Caco-2 (cell line): ENCODE results near the gene SRSF2. TPM values are rescaled to one million over a fixed set of nuclear protein-coding genes. Genes with fewer than 3 reads are reported as not detected.
A peak's percentile ranks its signal among the peaks of the same experiment; 100 is the strongest.

Experiments used
- BruUV-seq: library from RNA; stranded (reverse); fragments of 400-500 nt; replicated peaks from 2 replicates; lab custom pipeline; 2021; lab: Mats Ljungman, UMichigan
- CTCF ChIA-PET: fragments of 300-600 bp; sonication (Branson Sonifier 250); formaldehyde crosslinking; loops from one replicate; lab custom pipeline; 2022; ENCODE audit warnings: antibody characterized with exemption; lab: Charles Lee
- POLR2A ChIA-PET: fragments of 300-600 bp; sonication (Branson Sonifier 250); formaldehyde crosslinking; loops from one replicate; lab custom pipeline; 2022; ENCODE audit warnings: antibody characterized with exemption; lab: Charles Lee
- DNase-seq, 2 experiments: peaks; one replicate each; pipeline versions ENCODE4 v3.0.0 to v3.0.0-alpha.2; 2020 to 2022
- H3K27me3 ChIP-seq: replicated peaks from 2 replicates; pipeline ENCODE4 v1.6.0; 2011; ENCODE audit warnings: low read length; ENCODE audit not compliant: control insufficient read depth, insufficient read depth
- H3K36me3 ChIP-seq: 2 replicates; pipeline ENCODE4 v1.5.1; 2011; ENCODE audit warnings: low read length; ENCODE audit not compliant: control insufficient read depth, insufficient read depth
- H3K4me1 ChIP-seq: fragments of 250-450 bp; sonication (Bioruptor Pico); 2 replicates; pipeline ENCODE4 v1.5.1; 2020; ENCODE audit warnings: mild to moderate bottlenecking
- H3K4me3 ChIP-seq: 2 replicates; pipeline ENCODE4 v1.5.1; 2011; ENCODE audit warnings: low read depth, mild to moderate bottlenecking, control low read depth, low read length
- H3K9me3 ChIP-seq: fragments of 250-450 bp; sonication (Bioruptor Pico); 2 replicates; pipeline ENCODE4 v1.5.1; 2020; ENCODE audit warnings: mild to moderate bottlenecking, moderate library complexity
- H3K27ac Mint-ChIP-seq: one replicate; pipeline ENCODE4 v1.8.0; 2022; ENCODE audit warnings: mixed read lengths; ENCODE audit not compliant: unreplicated experiment
- H3K27me3 Mint-ChIP-seq: one replicate; pipeline ENCODE4 v1.8.0; 2022; ENCODE audit warnings: mixed read lengths; ENCODE audit not compliant: insufficient read depth, unreplicated experiment
- H3K36me3 Mint-ChIP-seq: one replicate; pipeline ENCODE4 v1.8.0; 2022; ENCODE audit warnings: mild to moderate bottlenecking, mixed read lengths; ENCODE audit not compliant: insufficient read depth, unreplicated experiment
- H3K4me1 Mint-ChIP-seq: one replicate; pipeline ENCODE4 v1.8.0; 2022; ENCODE audit warnings: low read depth, mixed read lengths; ENCODE audit not compliant: unreplicated experiment
- H3K4me3 Mint-ChIP-seq: one replicate; pipeline ENCODE4 v1.8.0; 2022; ENCODE audit warnings: mild to moderate bottlenecking, moderate library complexity, mixed read lengths; ENCODE audit not compliant: unreplicated experiment
- H3K9me3 Mint-ChIP-seq: one replicate; pipeline ENCODE4 v1.8.0; 2022; ENCODE audit warnings: mixed read lengths; ENCODE audit not compliant: unreplicated experiment
- CTCF ChIP-seq, 2 experiments: fragments of 200-600 bp in 1 of 2; IDR thresholded peaks; 1 replicate in 1 of 2; 2 replicates in 1 of 2; pipeline versions ENCODE4 v1.5.1 to v1.8.0; 2011 to 2022; ENCODE audit warnings: antibody characterized with exemption in 1 of 2, control low read depth in 1 of 2, inconsistent platforms in 1 of 2, low read depth in 1 of 2, low read length in 1 of 2, mild to moderate bottlenecking in 1 of 2, moderate library complexity in 1 of 2; ENCODE audit not compliant: insufficient read depth in 1 of 2, severe bottlenecking in 1 of 2, unreplicated experiment in 1 of 2
- intact Hi-C: fragments of 100-400 bp; cut with micrococcal nuclease; formaldehyde crosslinking; loops from one replicate; pipeline ENCODE4 v1.10.0; 2022; ENCODE audit not compliant: unreplicated experiment
- total RNA-seq: library from RNA; stranded (reverse); gene quantifications from 2 replicates; pipeline ENCODE4 v1.2.3, GENCODE V29; 2022

Gene SRSF2
- total RNA-seq, 1 experiment from 2014 or later: 356 TPM

- Histone ChIP-seq H3K27me3 (no peaks in the 10 kb centered on the region), H3K4me1 (peaks cover 30% of the 10 kb centered on the region), H3K9me3 (no peaks in the 10 kb centered on the region), H3K36me3 (no peaks in the 10 kb centered on the region), H3K4me3 (no peak overlapping the region)
- Mint-ChIP-seq H3K36me3 (no peaks in the 10 kb centered on the region), H3K4me1 (peaks cover 18% of the 10 kb centered on the region), H3K9me3 (no peaks in the 10 kb centered on the region), H3K27ac (no peak overlapping the region), H3K27me3 (no peaks in the 10 kb centered on the region), H3K4me3 (no peak overlapping the region)
- intact Hi-C loops: no loop called here
- TF ChIP-seq CTCF (IDR thresholded peaks at IDR 0.05; ENCODE audit: insufficient read depth in 1 of 2, low read depth in 1 of 2, low read length in 1 of 2, severe bottlenecking in 1 of 2, unreplicated experiment in 1 of 2): no peak
- BruUV-seq: no TSS peak
- ChIA-PET POLR2A (no interaction called here), CTCF (no interaction called here)
- no peak for DNase-seq
Observed at GRCh38 chr17:76689859-76690258, 47.3 kb downstream of the SRSF2 start.

GRCh38 chr17:76688165-76688622 is 48.9 kb downstream of the SRSF2 start:
- peaks cover 5% of the 10 kb centered on the region for H3K36me3 Mint-ChIP-seq
- no TSS peak for BruUV-seq
- Histone ChIP-seq H3K9me3 (no peaks in the 10 kb centered on the region), H3K4me1 (peaks cover 30% of the 10 kb centered on the region), H3K4me3 (no peak overlapping the region), H3K36me3 (no peaks in the 10 kb centered on the region), H3K27me3 (no peaks in the 10 kb centered on the region)
- TF ChIP-seq CTCF (IDR thresholded peaks at IDR 0.05; ENCODE audit: insufficient read depth in 1 of 2, low read depth in 1 of 2, low read length in 1 of 2, severe bottlenecking in 1 of 2, unreplicated experiment in 1 of 2): no peak
- POLR2A ChIA-PET: no interaction called here
- no peaks in the 10 kb centered on the region for H3K27me3 Mint-ChIP-seq
- CTCF ChIA-PET: no interaction called here
- H3K27ac Mint-ChIP-seq: peak overlapping the region; percentile 51
- H3K4me1 Mint-ChIP-seq: peaks cover 18% of the 10 kb centered on the region
- H3K9me3 Mint-ChIP-seq: no peaks in the 10 kb centered on the region
- DNase-seq: no peak
- peak overlapping the region; percentile 4 for H3K4me3 Mint-ChIP-seq
- intact Hi-C loops: no loop called here

- Mint-ChIP-seq H3K36me3 (peaks cover 7% of the 10 kb centered on the region), H3K4me1 (peaks cover 18% of the 10 kb centered on the region), H3K4me3 (no peak overlapping the region), H3K27ac (peak overlapping the region; percentile 22), H3K9me3 (no peaks in the 10 kb centered on the region), H3K27me3 (no peaks in the 10 kb centered on the region)
- BruUV-seq: no TSS peak
- no peak for DNase-seq
- no peak for TF ChIP-seq CTCF (IDR thresholded peaks at IDR 0.05; ENCODE audit: insufficient read depth in 1 of 2, low read depth in 1 of 2, low read length in 1 of 2, severe bottlenecking in 1 of 2, unreplicated experiment in 1 of 2)
- H3K27me3 ChIP-seq: no peaks in the 10 kb centered on the region
- ChIA-PET CTCF (interaction anchor here (0.6 kb wide), 1 partner anchor 75 kb away, joined by 3 read pairs; no protein-coding TSS in a partner anchor), POLR2A (no interaction called here)
- no peaks in the 10 kb centered on the region; the same call in 1 of the 2 replicates for H3K36me3 ChIP-seq
- H3K9me3 ChIP-seq: no peaks in the 10 kb centered on the region
- no peak overlapping the region for H3K4me3 ChIP-seq
- intact Hi-C loops: loop anchor here (2.0 kb wide), 1 partner anchor 27 kb away; no protein-coding TSS in a partner anchor
- H3K4me1 ChIP-seq: peaks cover 30% of the 10 kb centered on the region
Observed at GRCh38 chr17:76687298-76688164, 49.6 kb downstream of the SRSF2 start.
